ENCODE measurements around the gene HSPE1. TPM values are rescaled to one million over a fixed set of nuclear protein-coding genes. Genes with fewer than 3 reads are reported as not detected.
A peak's percentile ranks its signal among the peaks of the same experiment; 100 is the strongest.

Gene HSPE1
- total and polyA plus RNA-seq, 2 of the 8 experiments (the other 6 are each of a cell fraction or from before 2014, with no cell fraction given), result 206 to 377 TPM

GRCh38 chr2:197516393-197516761 lies 16.2 kb downstream of the HSPE1 start:
- H3K9me3 ChIP-seq (ENCODE audit: insufficient read depth in 2 of 2, low read depth in 1 of 2, low read length in 1 of 2), result no peaks in the 10 kb centered on the region
- 5% methylated on average over 17 of the region's 17 CpGs; no CpG with 5 or more reads in 1 of the 2 experiments for WGBS, 2 experiments (ENCODE audit: extremely low coverage in 1 of 2, insufficient coverage in 1 of 2, insufficient read length in 1 of 2, insufficient replicate concordance in 2 of 2, low coverage in 1 of 2, low lambda C conversion rate in 2 of 2, missing lambda C conversion rate in 1 of 2)
- no peak overlapping the region for H2AFZ ChIP-seq (ENCODE audit: low read length)
- H3K27ac ChIP-seq (ENCODE audit: low read depth, low read length), result peak overlapping the region; percentile 81; the same call in 1 of the 2 replicates
- H2BK15ac ChIP-seq (ENCODE audit: low read length), result 0 out of 2 replicates have a peak overlapping the region, but pooled peaks have one; percentile 8
- TF ChIP-seq SIN3A (conservative IDR thresholded peaks at IDR 0.05 in 1 of 2, IDR thresholded peaks at IDR 0.05 in 1 of 2; ENCODE audit: low read depth in 1 of 2, low read length in 2 of 2), result 0 out of 4 replicates have a peak, but pooled peaks of 1 of the 2 experiments have one; percentile 70
- no peak for TF ChIP-seq TEAD4 (IDR thresholded peaks at IDR 0.05; ENCODE audit: low read depth, low read length)
- peak overlapping the region; percentile 86; the same call in 1 of the 2 replicates for H4K8ac ChIP-seq (ENCODE audit: extremely low read depth, insufficient read depth, low read length)
- peak overlapping the region; percentile 93 for H3K18ac ChIP-seq (ENCODE audit: extremely low read depth, low read length)
- H4K5ac ChIP-seq (ENCODE audit: insufficient read length, low read depth, low read length), result peak overlapping the region; percentile 48
- peak overlapping the region; percentile 94 for H2BK5ac ChIP-seq (ENCODE audit: low read depth, low read length)
- H2BK120ac ChIP-seq (replicated peaks; ENCODE audit: low read depth, low read length), result no peak overlapping the region
- H3K23me2 ChIP-seq (ENCODE audit: low read depth, low read length), result peaks cover 8% of the 10 kb centered on the region
- FAIRE-seq (no peak), DNase-seq (ENCODE audit: low read depth in 1 of 2, low spot score in 2 of 2) (no peak)
- H2BK12ac ChIP-seq (ENCODE audit: low read depth, low read length), result no peak overlapping the region; the same call in 1 of the 2 replicates
- peak overlapping the region; percentile 82 to 94 (median 92) for H3K9ac ChIP-seq (replicated peaks in 1 of 4; ENCODE audit: extremely low read depth in 1 of 4, low read depth in 3 of 4, low read length in 3 of 4)
- H3K23ac ChIP-seq (ENCODE audit: insufficient read length), result no peak overlapping the region
- H3K4me1 ChIP-seq (replicated peaks in 1 of 4; ENCODE audit: control insufficient read depth in 3 of 4, insufficient read depth in 4 of 4, low read length in 3 of 4), result peaks cover 0 to 9% (median 5%) of the 10 kb centered on the region in 4 experiments; a peak in 5 of 7 replicates
- peak overlapping the region; percentile 47 for H3K56ac ChIP-seq (replicated peaks; ENCODE audit: insufficient read length, low read depth, low read length)
- H3K4ac ChIP-seq (replicated peaks; ENCODE audit: insufficient read length, low read depth, low read length), result peak overlapping the region; percentile 61
- peak overlapping the region; percentile 75 to 96 (median 90) for H3K4me3 ChIP-seq (ENCODE audit: extremely low read depth in 1 of 4, insufficient read depth in 2 of 4, low read depth in 3 of 4, low read length in 4 of 4)
- no peak overlapping the region for H2AK5ac ChIP-seq (ENCODE audit: low read depth, low read length)
- no peaks in the 10 kb centered on the region for H3K27me3 ChIP-seq (replicated peaks in 1 of 4; ENCODE audit: control insufficient read depth in 3 of 4, extremely low read depth in 1 of 4, insufficient read depth in 3 of 4, low read length in 3 of 4)
- peak overlapping the region; percentile 86 for H3K4me2 ChIP-seq (ENCODE audit: insufficient read depth in 1 of 2, low read depth in 2 of 2, low read length in 2 of 2)
- no peak overlapping the region for H2BK20ac ChIP-seq (ENCODE audit: low read length)
- H4K20me1 ChIP-seq (replicated peaks in 1 of 2; ENCODE audit: control insufficient read depth in 1 of 2, insufficient read depth in 2 of 2, low read length in 2 of 2), result peaks cover 0 to 1% of the 10 kb centered on the region in 2 experiments
- no peaks in the 10 kb centered on the region for H3K79me1 ChIP-seq (ENCODE audit: low read depth, low read length)
- ChIA-PET POLR2A (ENCODE audit: partially characterized antibody) (interaction anchor here (0.5 to 6.6 kb wide), 21 partner anchors 9 to 202 kb away, joined by 3 to 130 read pairs (median 6); partner anchors contain the start of genes HSPD1, HSPE1, MARS2 and SF3B1), CTCF (ENCODE audit: partially characterized antibody) (interaction anchor here (1.0 to 2.1 kb wide), 2 partner anchors 15 to 74 kb away, joined by 3 to 5 read pairs; no protein-coding TSS in a partner anchor)
- H3K36me3 ChIP-seq (ENCODE audit: control insufficient read depth in 2 of 4, insufficient read depth in 4 of 4, low read length in 3 of 4), result peaks cover 0 to 3% (median 0%) of the 10 kb centered on the region in 4 experiments; a peak in 1 of 8 replicates
- H4K91ac ChIP-seq (replicated peaks; ENCODE audit: insufficient read length, low read length), result peak overlapping the region; percentile 52
- no peak overlapping the region for H3K14ac ChIP-seq (ENCODE audit: insufficient read length)
- H3K79me2 ChIP-seq (ENCODE audit: control insufficient read depth in 1 of 2, insufficient read depth in 2 of 2, low read length in 2 of 2), result peaks cover 0 to 52% of the 10 kb centered on the region in 2 experiments; a peak in 3 of 4 replicates
